ENCODE measurements around the gene SNCAIP.

SNCAIP gene

DNA sequence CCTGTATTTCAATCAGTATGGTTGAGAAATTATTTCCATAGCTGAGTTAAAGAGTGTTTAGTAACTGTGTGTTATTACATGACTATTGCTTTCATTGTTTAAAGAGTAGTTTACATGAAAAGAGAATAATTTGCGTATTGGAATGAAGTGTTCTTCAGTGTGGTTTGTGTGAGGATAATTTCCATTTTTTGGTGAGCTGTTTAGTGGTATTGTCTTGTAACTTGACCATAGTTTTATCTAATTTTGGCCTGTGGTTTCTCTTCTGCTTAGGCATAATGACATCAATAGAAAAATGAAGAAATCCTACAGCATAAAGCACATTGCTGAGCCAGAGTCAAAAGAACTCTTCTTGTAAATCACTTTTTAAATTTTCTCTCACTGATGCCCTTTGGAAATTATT is 151.2 kb downstream of the SNCAIP start:
- TF ChIP-seq TCF4 (CRISPR knock-in tag; IDR thresholded peaks at IDR 0.05; ENCODE audit: borderline replicate concordance) (no peak), OSR1 (CRISPR knock-in tag; IDR thresholded peaks at IDR 0.05) (no peak), ESRRG (CRISPR knock-in tag; IDR thresholded peaks at IDR 0.05) (no peak), RARB (CRISPR knock-in tag; IDR thresholded peaks at IDR 0.05) (no peak)
- ATAC-seq = no peak

DNA sequence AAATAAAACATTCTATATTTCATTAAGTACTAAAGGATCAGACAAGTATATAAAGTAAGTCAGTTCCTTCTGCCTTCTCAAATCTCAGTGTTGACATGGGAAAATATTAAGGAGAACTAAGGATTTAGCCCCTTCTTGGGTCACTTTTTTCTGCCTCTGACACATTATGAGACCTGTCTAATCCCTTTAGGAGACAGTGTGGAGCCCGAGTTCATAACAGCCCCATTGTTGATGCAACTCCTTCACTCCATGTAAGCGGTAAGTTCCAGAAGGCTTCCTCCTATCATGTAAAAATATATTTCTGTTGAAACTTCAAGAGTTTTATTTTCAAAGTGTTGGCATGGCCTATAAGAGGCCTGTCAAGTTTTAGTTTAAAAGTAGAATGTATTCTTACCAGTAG is 152.2 kb downstream of the SNCAIP start:
- TF ChIP-seq ZFP30 (CRISPR knock-in tag; IDR thresholded peaks at IDR 0.05) (no peak), OSR1 (CRISPR knock-in tag; IDR thresholded peaks at IDR 0.05) (no peak), ISL1 (CRISPR knock-in tag; IDR thresholded peaks at IDR 0.05) (no peak), ESRRG (CRISPR knock-in tag; IDR thresholded peaks at IDR 0.05) (no peak), PPARA (CRISPR knock-in tag; IDR thresholded peaks at IDR 0.05; ENCODE audit: borderline replicate concordance) (no peak), CSDC2 (CRISPR knock-in tag; IDR thresholded peaks at IDR 0.05) (no peak), ZNF565 (CRISPR knock-in tag; conservative IDR thresholded peaks at IDR 0.05; ENCODE audit: low read depth) (no peak), ZFP3 (CRISPR knock-in tag; IDR thresholded peaks at IDR 0.05) (no peak), SNAI2 (CRISPR knock-in tag; IDR thresholded peaks at IDR 0.05) (no peak), ZNF8 (CRISPR knock-in tag; IDR thresholded peaks at IDR 0.05) (no peak), GLIS3 (CRISPR knock-in tag; IDR thresholded peaks at IDR 0.05) (no peak), RARB (CRISPR knock-in tag; IDR thresholded peaks at IDR 0.05) (no peak), ZNF70 (CRISPR knock-in tag; IDR thresholded peaks at IDR 0.05) (no peak), BACH2 (CRISPR knock-in tag; IDR thresholded peaks at IDR 0.05; ENCODE audit: borderline replicate concordance) (no peak)
- TF ChIP-seq, protein P1, sequence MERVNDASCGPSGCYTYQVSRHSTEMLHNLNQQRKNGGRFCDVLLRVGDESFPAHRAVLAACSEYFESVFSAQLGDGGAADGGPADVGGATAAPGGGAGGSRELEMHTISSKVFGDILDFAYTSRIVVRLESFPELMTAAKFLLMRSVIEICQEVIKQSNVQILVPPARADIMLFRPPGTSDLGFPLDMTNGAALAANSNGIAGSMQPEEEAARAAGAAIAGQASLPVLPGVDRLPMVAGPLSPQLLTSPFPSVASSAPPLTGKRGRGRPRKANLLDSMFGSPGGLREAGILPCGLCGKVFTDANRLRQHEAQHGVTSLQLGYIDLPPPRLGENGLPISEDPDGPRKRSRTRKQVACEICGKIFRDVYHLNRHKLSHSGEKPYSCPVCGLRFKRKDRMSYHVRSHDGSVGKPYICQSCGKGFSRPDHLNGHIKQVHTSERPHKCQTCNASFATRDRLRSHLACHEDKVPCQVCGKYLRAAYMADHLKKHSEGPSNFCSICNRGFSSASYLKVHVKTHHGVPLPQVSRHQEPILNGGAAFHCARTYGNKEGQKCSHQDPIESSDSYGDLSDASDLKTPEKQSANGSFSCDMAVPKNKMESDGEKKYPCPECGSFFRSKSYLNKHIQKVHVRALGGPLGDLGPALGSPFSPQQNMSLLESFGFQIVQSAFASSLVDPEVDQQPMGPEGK (CRISPR knock-in tag; IDR thresholded peaks at IDR 0.05; ENCODE audit: borderline replicate concordance) = no peak
- TF ChIP-seq, protein P2, sequence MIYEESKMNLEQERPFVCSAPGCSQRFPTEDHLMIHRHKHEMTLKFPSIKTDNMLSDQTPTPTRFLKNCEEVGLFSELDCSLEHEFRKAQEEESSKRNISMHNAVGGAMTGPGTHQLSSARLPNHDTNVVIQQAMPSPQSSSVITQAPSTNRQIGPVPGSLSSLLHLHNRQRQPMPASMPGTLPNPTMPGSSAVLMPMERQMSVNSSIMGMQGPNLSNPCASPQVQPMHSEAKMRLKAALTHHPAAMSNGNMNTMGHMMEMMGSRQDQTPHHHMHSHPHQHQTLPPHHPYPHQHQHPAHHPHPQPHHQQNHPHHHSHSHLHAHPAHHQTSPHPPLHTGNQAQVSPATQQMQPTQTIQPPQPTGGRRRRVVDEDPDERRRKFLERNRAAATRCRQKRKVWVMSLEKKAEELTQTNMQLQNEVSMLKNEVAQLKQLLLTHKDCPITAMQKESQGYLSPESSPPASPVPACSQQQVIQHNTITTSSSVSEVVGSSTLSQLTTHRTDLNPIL (CRISPR knock-in tag; IDR thresholded peaks at IDR 0.05; ENCODE audit: low read depth) = no peak
- TF ChIP-seq, protein P3, sequence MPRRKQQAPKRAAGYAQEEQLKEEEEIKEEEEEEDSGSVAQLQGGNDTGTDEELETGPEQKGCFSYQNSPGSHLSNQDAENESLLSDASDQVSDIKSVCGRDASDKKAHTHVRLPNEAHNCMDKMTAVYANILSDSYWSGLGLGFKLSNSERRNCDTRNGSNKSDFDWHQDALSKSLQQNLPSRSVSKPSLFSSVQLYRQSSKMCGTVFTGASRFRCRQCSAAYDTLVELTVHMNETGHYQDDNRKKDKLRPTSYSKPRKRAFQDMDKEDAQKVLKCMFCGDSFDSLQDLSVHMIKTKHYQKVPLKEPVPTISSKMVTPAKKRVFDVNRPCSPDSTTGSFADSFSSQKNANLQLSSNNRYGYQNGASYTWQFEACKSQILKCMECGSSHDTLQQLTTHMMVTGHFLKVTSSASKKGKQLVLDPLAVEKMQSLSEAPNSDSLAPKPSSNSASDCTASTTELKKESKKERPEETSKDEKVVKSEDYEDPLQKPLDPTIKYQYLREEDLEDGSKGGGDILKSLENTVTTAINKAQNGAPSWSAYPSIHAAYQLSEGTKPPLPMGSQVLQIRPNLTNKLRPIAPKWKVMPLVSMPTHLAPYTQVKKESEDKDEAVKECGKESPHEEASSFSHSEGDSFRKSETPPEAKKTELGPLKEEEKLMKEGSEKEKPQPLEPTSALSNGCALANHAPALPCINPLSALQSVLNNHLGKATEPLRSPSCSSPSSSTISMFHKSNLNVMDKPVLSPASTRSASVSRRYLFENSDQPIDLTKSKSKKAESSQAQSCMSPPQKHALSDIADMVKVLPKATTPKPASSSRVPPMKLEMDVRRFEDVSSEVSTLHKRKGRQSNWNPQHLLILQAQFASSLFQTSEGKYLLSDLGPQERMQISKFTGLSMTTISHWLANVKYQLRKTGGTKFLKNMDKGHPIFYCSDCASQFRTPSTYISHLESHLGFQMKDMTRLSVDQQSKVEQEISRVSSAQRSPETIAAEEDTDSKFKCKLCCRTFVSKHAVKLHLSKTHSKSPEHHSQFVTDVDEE (CRISPR knock-in tag; IDR thresholded peaks at IDR 0.05) = no peak
- TF ChIP-seq, protein P4, sequence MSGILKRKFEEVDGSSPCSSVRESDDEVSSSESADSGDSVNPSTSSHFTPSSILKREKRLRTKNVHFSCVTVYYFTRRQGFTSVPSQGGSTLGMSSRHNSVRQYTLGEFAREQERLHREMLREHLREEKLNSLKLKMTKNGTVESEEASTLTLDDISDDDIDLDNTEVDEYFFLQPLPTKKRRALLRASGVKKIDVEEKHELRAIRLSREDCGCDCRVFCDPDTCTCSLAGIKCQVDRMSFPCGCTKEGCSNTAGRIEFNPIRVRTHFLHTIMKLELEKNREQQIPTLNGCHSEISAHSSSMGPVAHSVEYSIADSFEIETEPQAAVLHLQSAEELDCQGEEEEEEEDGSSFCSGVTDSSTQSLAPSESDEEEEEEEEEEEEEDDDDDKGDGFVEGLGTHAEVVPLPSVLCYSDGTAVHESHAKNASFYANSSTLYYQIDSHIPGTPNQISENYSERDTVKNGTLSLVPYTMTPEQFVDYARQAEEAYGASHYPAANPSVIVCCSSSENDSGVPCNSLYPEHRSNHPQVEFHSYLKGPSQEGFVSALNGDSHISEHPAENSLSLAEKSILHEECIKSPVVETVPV (CRISPR knock-in tag; IDR thresholded peaks at IDR 0.05) = no peak
- ATAC-seq = no peak

DNA sequence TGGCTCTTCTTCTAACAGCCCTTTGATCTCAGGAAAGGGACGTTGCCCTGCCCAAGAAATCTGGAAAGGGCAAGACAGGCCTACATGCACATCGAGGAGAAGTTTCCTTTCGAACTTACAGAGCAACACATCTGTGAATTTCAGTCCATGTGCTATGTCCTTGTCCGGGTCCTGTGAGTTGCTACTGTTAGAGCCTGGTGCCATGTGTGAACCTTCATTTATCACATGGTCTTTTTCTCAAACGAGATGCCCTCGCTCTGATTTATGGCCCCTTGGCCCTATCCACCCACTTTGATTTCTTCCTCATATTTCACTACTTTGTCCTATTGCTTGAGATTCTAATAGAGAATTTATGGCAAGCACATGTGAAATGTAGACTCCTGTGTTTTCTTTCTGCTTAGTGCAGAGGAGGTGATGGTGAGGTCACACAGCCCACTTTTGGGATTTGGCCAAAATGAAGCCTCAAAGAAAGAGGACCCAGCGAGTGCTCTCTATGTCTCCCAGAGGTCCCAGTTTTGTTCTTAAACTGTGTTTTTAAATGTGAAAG is 153.1 kb downstream of the SNCAIP start:
- TF ChIP-seq TCF4 (CRISPR knock-in tag; IDR thresholded peaks at IDR 0.05; ENCODE audit: borderline replicate concordance) (no peak), BACH2 (CRISPR knock-in tag; IDR thresholded peaks at IDR 0.05; ENCODE audit: borderline replicate concordance) (no peak), PPARA (CRISPR knock-in tag; IDR thresholded peaks at IDR 0.05; ENCODE audit: borderline replicate concordance) (no peak), GLIS3 (CRISPR knock-in tag; IDR thresholded peaks at IDR 0.05) (no peak), ISL1 (CRISPR knock-in tag; IDR thresholded peaks at IDR 0.05) (no peak), ZFP3 (CRISPR knock-in tag; IDR thresholded peaks at IDR 0.05) (no peak), ZC3H10 (CRISPR knock-in tag; IDR thresholded peaks at IDR 0.05) (no peak), RARB (CRISPR knock-in tag; IDR thresholded peaks at IDR 0.05) (no peak), ZNF8 (CRISPR knock-in tag; IDR thresholded peaks at IDR 0.05) (no peak)
- TF ChIP-seq, protein P3 (CRISPR knock-in tag; IDR thresholded peaks at IDR 0.05) = no peak
- TF ChIP-seq, protein P2 (CRISPR knock-in tag; IDR thresholded peaks at IDR 0.05; ENCODE audit: low read depth) = no peak
- no peak for ATAC-seq

All from SK-N-SH treated with all-trans-retinoic acid at 6 μM for 48 hours (cell line).